Measurements from ENCODE around the gene SLC5A11. TPM values are rescaled to one million over a fixed set of nuclear protein-coding genes. Genes with fewer than 3 reads are reported as not detected.
"Not testable (repeated sequence)": the region's sequence is repeated elsewhere in the genome, so short reads cannot be mapped to it uniquely, and the experiment has no call there.

Gene SLC5A11
- total and polyA plus RNA-seq, 11 donors: 0.75 TPM; not detected in 10

GRCh38 chr16:24896439-24896838 lies 50.7 kb downstream of the SLC5A11 start:
- Histone ChIP-seq H3K4me3 (no peak overlapping the region), H3K36me3 (no peaks in the 10 kb centered on the region), H3K9me3 (no peaks in the 10 kb centered on the region), H3K27me3 (peaks cover 0 to 4% (median 0%) of the 10 kb centered on the region in 9 donors), H3K4me1 (no peaks in the 10 kb centered on the region), H3K27ac (no peak overlapping the region)
- ATAC-seq (no peak), DNase-seq (no peak)
- intact Hi-C loops (cut with DNase I): no loop called here
- WGBS, 4 donors: 79 to 92% (median 85%) methylated on average over 1 of the region's 1 CpG
- TF ChIP-seq POLR2A (IDR thresholded peaks at IDR 0.05): no peak
- TF ChIP-seq, protein P1, sequence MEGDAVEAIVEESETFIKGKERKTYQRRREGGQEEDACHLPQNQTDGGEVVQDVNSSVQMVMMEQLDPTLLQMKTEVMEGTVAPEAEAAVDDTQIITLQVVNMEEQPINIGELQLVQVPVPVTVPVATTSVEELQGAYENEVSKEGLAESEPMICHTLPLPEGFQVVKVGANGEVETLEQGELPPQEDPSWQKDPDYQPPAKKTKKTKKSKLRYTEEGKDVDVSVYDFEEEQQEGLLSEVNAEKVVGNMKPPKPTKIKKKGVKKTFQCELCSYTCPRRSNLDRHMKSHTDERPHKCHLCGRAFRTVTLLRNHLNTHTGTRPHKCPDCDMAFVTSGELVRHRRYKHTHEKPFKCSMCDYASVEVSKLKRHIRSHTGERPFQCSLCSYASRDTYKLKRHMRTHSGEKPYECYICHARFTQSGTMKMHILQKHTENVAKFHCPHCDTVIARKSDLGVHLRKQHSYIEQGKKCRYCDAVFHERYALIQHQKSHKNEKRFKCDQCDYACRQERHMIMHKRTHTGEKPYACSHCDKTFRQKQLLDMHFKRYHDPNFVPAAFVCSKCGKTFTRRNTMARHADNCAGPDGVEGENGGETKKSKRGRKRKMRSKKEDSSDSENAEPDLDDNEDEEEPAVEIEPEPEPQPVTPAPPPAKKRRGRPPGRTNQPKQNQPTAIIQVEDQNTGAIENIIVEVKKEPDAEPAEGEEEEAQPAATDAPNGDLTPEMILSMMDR (IDR thresholded peaks at IDR 0.05): no peak

DNA sequence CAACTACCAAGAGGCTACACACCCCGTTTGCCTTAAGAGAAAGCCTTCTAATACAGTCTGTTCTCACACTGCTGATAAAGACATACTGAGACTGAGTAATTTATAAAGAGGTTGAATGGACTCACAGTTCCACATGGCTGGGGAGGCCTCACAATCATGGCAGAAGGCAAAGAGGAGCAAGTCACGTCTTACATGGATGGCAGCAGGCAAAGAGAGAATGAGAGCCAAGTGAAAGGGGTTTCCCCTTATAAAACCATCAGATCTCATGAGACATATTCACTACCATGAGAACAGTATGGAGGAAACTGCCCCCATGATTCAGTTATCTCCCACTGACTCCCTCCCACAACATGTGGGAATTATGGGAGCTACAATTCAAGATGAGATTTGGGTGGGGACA lies 51.8 kb downstream of the SLC5A11 start:
- WGBS, 4 donors: 56 to 72% (median 60%) methylated on average over 2 of the region's 2 CpGs
- H3K4me1 ChIP-seq; ATAC-seq; H3K36me3 ChIP-seq; H3K9me3 ChIP-seq; intact Hi-C loops (cut with DNase I); DNase-seq; H3K27me3 ChIP-seq; H3K4me3 ChIP-seq; H3K27ac ChIP-seq: not testable (repeated sequence)

DNA sequence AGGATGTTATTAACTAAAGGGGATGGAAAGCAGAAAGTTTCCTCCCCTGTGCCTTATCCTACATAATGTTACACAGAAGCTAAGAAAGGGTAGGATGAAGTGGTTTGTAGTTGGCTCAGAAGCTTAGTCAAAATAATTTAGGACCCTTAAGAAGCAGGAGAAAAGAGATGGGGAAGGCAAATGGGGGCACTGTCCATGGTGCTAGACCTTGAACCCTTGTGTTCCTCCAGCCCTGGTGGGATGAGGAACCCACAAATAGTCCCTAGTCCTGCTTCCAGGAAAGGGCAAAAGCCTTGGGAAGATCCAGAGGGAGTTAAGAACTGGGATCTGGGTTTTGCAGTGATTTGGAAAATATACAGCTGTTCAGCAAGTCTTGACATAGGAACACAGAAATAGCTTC lies 54.5 kb downstream of the SLC5A11 start:
- ATAC-seq (no peak), DNase-seq (no peak)
- H3K27ac ChIP-seq: no peak overlapping the region
- no peaks in the 10 kb centered on the region for H3K9me3 ChIP-seq
- TF ChIP-seq, protein P1 (IDR thresholded peaks at IDR 0.05): no peak
- TF ChIP-seq POLR2A (IDR thresholded peaks at IDR 0.05): no peak
- no peaks in the 10 kb centered on the region for H3K36me3 ChIP-seq
- H3K27me3 ChIP-seq: no peaks in the 10 kb centered on the region
- intact Hi-C loops (cut with DNase I): loop anchor here in 2 of 10 donors (10.0 kb wide), 1 partner anchor 325 kb away; no protein-coding TSS in a partner anchor
- H3K4me3 ChIP-seq: no peak overlapping the region
- no peaks in the 10 kb centered on the region for H3K4me1 ChIP-seq

- ATAC-seq: no peak
- Histone ChIP-seq H3K4me3 (no peak overlapping the region), H3K36me3 (no peaks in the 10 kb centered on the region), H3K27ac (no peak overlapping the region), H3K4me1 (peaks cover 0 to 4% (median 0%) of the 10 kb centered on the region in 12 donors), H3K27me3 (no peaks in the 10 kb centered on the region), H3K9me3 (no peaks in the 10 kb centered on the region)
- TF ChIP-seq POLR2A (IDR thresholded peaks at IDR 0.05): no peak
- TF ChIP-seq, protein P1 (IDR thresholded peaks at IDR 0.05): peak in 11 of 12 donors; percentile 22 to 54 (median 41)
- DNase-seq: no peak
- intact Hi-C loops (cut with DNase I): loop anchor here in 2 of 10 donors (10.0 kb wide), 1 partner anchor 318 kb away; no protein-coding TSS in a partner anchor
- WGBS, 4 donors: 45 to 52% (median 51%) methylated on average over 14 of the region's 14 CpGs
These were observed 60.5 kb downstream of the SLC5A11 start for GRCh38 chr16:24906199-24906808.

GRCh38 chr16:24906901-24907300 lies 61.1 kb downstream of the SLC5A11 start:
- WGBS, 4 donors: 87 to 90% (median 89%) methylated on average over 6 to 10 of the region's 10 CpGs
- Histone ChIP-seq H3K27ac (no peak overlapping the region), H3K27me3 (no peaks in the 10 kb centered on the region), H3K4me3 (no peak overlapping the region), H3K4me1 (peaks cover 0 to 4% (median 0%) of the 10 kb centered on the region in 12 donors), H3K36me3 (no peaks in the 10 kb centered on the region), H3K9me3 (no peaks in the 10 kb centered on the region)
- DNase-seq (no peak), ATAC-seq (no peak)
- TF ChIP-seq, protein P1 (IDR thresholded peaks at IDR 0.05): no peak
- no peak for TF ChIP-seq POLR2A (IDR thresholded peaks at IDR 0.05)
- intact Hi-C loops (cut with DNase I): loop anchor here in 2 of 10 donors (10.0 kb wide), 1 partner anchor 318 kb away; no protein-coding TSS in a partner anchor

All from heart left ventricle (tissue), 16 donors.